VCaP (cell line): ENCODE measurements around the gene PSKH1.

ENCODE experiments used
- H3K27ac ChIP-seq: fragments of 450-650 bp; 2 replicates; pipeline ENCODE4 v1.5.1; 2017
- CTCF ChIP-seq: fragments of 450-650 bp; conservative IDR thresholded peaks from 2 replicates; pipeline ENCODE4 v1.5.1; 2017; ENCODE audit warnings: mild to moderate bottlenecking, moderate library complexity

Gene PSKH1

GRCh38 chr16:67932462-67932840 is 39.4 kb downstream of the PSKH1 start:
- TF ChIP-seq CTCF = no peak

DNA sequence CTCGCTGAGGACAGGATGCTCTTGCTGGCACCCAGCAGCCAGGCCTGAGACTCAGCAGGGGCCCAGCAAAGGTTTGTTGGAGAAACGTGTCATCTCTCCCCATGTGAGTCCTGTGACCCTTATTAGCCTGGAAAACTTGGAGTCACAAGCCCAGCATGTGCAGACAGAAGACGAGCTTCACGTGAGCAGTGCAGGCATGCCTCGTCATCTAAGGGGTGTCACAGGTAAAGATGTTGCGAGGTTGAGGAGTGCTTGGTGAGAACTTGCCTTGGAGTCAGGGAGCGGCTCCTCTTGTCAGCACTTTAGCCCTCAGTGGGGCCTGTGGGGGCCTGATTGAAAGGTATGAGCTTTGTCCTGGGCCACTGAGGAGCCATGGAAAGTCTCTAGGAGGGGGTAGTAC is 40.8 kb downstream of the PSKH1 start:
- no peak for TF ChIP-seq CTCF

More at GRCh38 chr16:67932462-67932840, 39.4 kb downstream of the PSKH1 start:
- H3K27ac ChIP-seq = no peak overlapping the region

GRCh38 chr16:67934306-67935100 is 41.4 kb downstream of the PSKH1 start:
- peak overlapping the region; percentile 85 for H3K27ac ChIP-seq
- no peak for TF ChIP-seq CTCF

More for the DNA sequence above, 40.8 kb downstream of the PSKH1 start:
- H3K27ac ChIP-seq = 0 out of 2 replicates have a peak overlapping the region, but pooled peaks have one; percentile 85

- TF ChIP-seq CTCF = no peak
- H3K27ac ChIP-seq = peak overlapping the region; percentile 85
Measured at GRCh38 chr16:67935101-67935401, 42.0 kb downstream of the PSKH1 start.

DNA sequence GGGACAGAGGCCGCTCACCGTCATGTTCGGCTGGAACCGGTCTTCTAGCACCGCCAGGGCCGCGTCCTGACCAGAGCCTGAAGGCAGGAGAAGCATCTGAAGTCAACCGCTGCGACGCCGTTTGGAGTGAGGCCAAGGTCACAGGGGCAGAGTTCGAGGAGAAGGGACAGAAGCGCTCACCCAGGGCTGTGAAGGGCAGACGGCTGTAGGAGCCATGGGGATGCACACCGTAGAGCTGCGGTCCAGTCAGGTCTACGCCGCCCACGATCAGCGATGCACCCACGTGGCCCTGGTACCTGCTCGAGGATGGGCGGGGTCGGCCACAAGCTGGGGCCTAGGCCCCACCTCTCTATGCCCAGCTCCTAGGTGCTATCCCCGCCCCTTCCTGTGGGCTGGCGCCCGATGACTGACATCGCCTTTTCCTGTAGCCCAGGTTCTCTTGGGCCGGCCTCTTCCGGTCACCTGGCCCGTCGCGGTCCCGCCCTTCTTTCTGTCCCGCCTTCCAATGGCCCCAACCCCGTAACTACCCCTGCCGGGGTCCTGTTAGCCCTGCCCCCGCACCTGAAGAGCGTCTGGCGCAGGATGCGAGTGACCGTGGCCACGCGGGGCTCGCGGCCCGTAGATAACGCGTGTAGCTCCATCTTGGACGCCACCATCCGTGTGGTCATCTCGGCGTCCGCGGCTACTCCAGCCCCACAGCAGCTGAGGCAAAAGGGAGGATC is 42.5 kb downstream of the PSKH1 start:
- no peak for TF ChIP-seq CTCF
- H3K27ac ChIP-seq = peak overlapping the region; percentile 85

DNA sequence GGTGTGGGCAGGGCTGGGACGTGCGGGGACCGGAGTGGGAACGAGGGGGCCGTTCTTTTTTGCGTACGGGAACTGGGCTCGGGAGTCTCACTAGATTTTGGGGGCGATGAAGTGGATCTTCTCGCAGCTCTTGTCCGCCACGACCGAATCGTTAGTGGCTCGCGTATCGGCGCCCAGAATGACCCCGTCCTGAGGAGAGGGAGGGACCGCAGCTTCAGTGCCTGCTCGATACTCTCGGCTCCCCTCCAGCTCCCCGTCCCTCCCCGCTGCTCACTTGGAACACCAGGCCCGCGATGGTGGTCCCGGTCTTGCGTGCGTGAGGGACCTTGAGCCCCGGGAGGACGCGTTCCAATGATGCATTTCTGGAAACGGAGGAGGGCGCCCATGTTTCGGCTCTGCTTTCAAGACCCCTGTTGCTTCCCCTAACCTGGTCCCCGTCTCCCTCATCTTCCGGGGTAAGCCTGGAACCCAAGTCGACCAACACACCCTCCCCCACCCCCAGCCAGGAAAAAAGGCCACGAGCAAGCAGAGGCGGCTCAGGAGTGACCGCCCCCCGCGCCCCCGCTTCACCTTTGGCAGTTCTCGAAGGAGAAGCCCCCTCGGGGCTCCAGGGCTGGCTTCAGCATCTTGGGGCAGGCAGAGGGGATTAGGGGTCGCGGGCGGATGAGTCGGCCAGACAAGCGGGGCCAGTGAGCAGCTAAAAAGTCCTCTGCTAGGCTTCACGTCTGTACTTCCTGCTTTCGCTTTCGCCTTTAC is 43.2 kb downstream of the PSKH1 start, which contains the start of gene PSMB10:
Gene PSMB10 (minus strand): TSS at position 727 of the 756 bp plus-strand sequence. CDS start 101 bp downstream, at position 626.
- no peak for TF ChIP-seq CTCF
- H3K27ac ChIP-seq = peak within 1 kb of the TSS; percentile 85
